NT2/D1 (cell line): ENCODE results near the gene PTPN20.

Experiments used
- SUZ12 ChIP-seq: IDR thresholded peaks from 2 replicates; pipeline ENCODE4 v1.6.1; 2011; ENCODE audit not compliant: insufficient read length, insufficient read depth; ENCODE audit errors: extremely low read depth
- ZNF274 ChIP-seq: IDR thresholded peaks from 2 replicates; pipeline ENCODE4 v1.6.1; 2011; ENCODE audit warnings: mild to moderate bottlenecking, low read depth, low read length

GRCh38 chr10:46999217-46999616, 88.0 kb downstream of the PTPN20 start:
- TF ChIP-seq ZNF274, result no peak
- no peak for TF ChIP-seq SUZ12
